ENCODE results near the gene AGRP. TPM values are rescaled to one million over a fixed set of nuclear protein-coding genes. Genes with fewer than 3 reads are reported as not detected.

AGRP gene
- total and polyA plus RNA-seq, 2 of the 4 experiments (the other 2 are of a cell fraction), result not detected

DNA sequence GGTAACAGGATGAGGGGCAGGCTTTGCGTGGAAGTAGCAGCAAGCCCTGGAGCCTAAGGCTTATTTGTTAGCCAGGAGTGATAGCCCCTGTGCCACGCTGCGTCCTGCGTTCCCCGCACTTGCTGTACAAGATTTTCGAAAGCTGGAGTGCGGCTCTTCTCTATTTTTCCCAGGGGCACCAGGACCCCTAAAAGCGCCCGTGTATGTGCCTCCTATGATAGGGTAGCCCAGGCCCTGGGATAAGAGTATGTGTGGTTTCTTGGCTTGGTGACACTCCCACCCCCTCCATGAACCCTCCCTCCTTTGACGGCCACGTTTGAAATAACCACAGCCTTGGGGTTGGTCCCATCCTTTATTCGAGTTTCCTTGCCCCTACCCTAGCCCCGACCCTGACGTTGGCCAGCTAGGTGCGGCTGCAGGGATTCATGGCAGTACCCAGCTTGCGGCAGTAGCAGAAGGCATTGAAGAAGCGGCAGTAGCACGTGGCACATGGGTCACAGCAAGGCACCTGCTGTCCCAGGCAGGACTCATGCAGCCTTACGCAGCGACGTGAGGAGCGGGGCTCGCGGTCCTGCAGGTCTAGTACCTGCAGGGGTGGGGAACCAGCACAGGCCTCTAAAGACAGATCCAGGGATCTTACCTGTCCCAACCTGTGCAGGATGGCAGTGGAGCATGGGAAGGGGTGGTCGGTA lies 968 bp downstream of the AGRP start:
- peaks cover 19% of the 10 kb centered on the region for H4K20me1 ChIP-seq (ENCODE audit: insufficient read depth, low read length)
- POLR2A ChIA-PET (ENCODE audit: unreplicated experiment), result no interaction called here
- no peak overlapping the region for H2BK20ac ChIP-seq (ENCODE audit: low read depth, low read length)
- no peak for DNase-seq
- WGBS, 2 experiments (ENCODE audit: extremely low coverage in 2 of 2, insufficient read length in 1 of 2), result 94% methylated on average over 14 of the region's 25 CpGs; no CpG with 5 or more reads in 1 of the 2 experiments
- H3K9me1 ChIP-seq (ENCODE audit: insufficient read depth, low read length), result no peaks in the 10 kb centered on the region; the same call in 1 of the 2 replicates
- peak overlapping the region; percentile 76 for H4K5ac ChIP-seq (ENCODE audit: low read depth, low read length)
- H3K27me3 ChIP-seq (ENCODE audit: control insufficient read depth, insufficient read depth, low read length), result no peaks in the 10 kb centered on the region
- peak overlapping the region; percentile 70 to 95 for H4K8ac ChIP-seq (ENCODE audit: low read depth in 2 of 2, low read length in 2 of 2)
- no peaks in the 10 kb centered on the region for H3K36me3 ChIP-seq (ENCODE audit: control insufficient read depth, insufficient read depth, low read length)
- H2BK5ac ChIP-seq (ENCODE audit: low read depth, low read length, poor library complexity, severe bottlenecking), result no peak overlapping the region
- in situ Hi-C loops (cut with MboI; ENCODE audit: low sequenced_read_pairs) (no loop called here), intact Hi-C loops (cut with micrococcal nuclease) (no loop called here), dilution Hi-C loops (cut with HindIII; ENCODE audit: low sequenced_read_pairs, unreplicated experiment) (no loop called here)
- H3K4ac ChIP-seq (ENCODE audit: low read depth, low read length), result peak overlapping the region; percentile 53
- no TSS peak for BruUV-seq (replicated peaks)
- peak overlapping the region; percentile 24 for H3K14ac ChIP-seq (replicated peaks; ENCODE audit: low read depth, low read length)
- H2BK120ac ChIP-seq (ENCODE audit: low read depth, low read length), result no peak overlapping the region
- peak overlapping the region; percentile 75 for H2AFZ ChIP-seq (replicated peaks; ENCODE audit: low read length, poor library complexity)
- no peak overlapping the region for H3K56ac ChIP-seq (ENCODE audit: extremely low read depth, insufficient read depth, low read length)
- peaks cover 12 to 55% of the 10 kb centered on the region in 2 experiments; a peak in 3 of 4 replicates for H3K79me1 ChIP-seq (ENCODE audit: low read depth in 1 of 2, low read length in 2 of 2)
- peak overlapping the region; percentile 83 for H2AK5ac ChIP-seq (ENCODE audit: low read depth, low read length)
- no peaks in the 10 kb centered on the region for H3K9me3 ChIP-seq (ENCODE audit: control insufficient read depth, insufficient read depth, low read length)
- peak overlapping the region; percentile 71 for H3K9ac ChIP-seq (ENCODE audit: low read depth, low read length)
- TF ChIP-seq RCOR1 (IDR thresholded peaks at IDR 0.05; ENCODE audit: insufficient replicate concordance, low read length) (no peak), SMC3 (IDR thresholded peaks at IDR 0.05; ENCODE audit: low read depth, low read length) (no peak), MAFK (IDR thresholded peaks at IDR 0.05; ENCODE audit: low read depth, low read length) (no peak)
- peak overlapping the region; percentile 2; the same call in 1 of the 2 replicates for H4K91ac ChIP-seq (ENCODE audit: insufficient read depth, low read depth, low read length)
- no peak overlapping the region for H2BK15ac ChIP-seq (ENCODE audit: low read depth, low read length)
- 0 out of 2 replicates have a peak overlapping the region, but pooled peaks have one; percentile 52 for H3K4me3 ChIP-seq (ENCODE audit: insufficient read depth, low read depth, low read length)
- peak overlapping the region; percentile 8; the same call in 1 of the 2 replicates for H3K18ac ChIP-seq (ENCODE audit: low read depth, low read length)
- H3K4me1 ChIP-seq (ENCODE audit: control insufficient read depth, insufficient read depth, low read length), result peaks cover 14% of the 10 kb centered on the region
- CTCF ChIA-PET, result interaction anchor here (1.8 to 3.4 kb wide), 2 partner anchors 8 to 39 kb away, joined by 9 to 14 read pairs; no protein-coding TSS in a partner anchor
- peak overlapping the region; percentile 71 for H2AK9ac ChIP-seq (replicated peaks; ENCODE audit: low read depth, low read length, poor library complexity)
- peak overlapping the region; percentile 81 for H3K4me2 ChIP-seq (ENCODE audit: low read depth, low read length)
- H3K27ac ChIP-seq (ENCODE audit: insufficient read depth, low read length), result peak overlapping the region; percentile 74
- no peak for ATAC-seq (ENCODE audit: low read depth)
- H3K23ac ChIP-seq (ENCODE audit: low read depth, low read length), result peak overlapping the region; percentile 7; the same call in 1 of the 2 replicates
